Stimulated activated CD4-positive, alpha-beta T cell treated with anti-CD3 and anti-CD28 coated beads, Interleukin-1b, Interleukin-23, amount 100 ng/mL, for 4 hours (primary cell): ENCODE data around the gene PLEKHA5.
"Not testable (repeated sequence)": the region's sequence is repeated elsewhere in the genome, so short reads cannot be mapped to it uniquely, and the experiment has no call there.

Source experiments
- DNase-seq, 2 donors: peaks; one replicate each; pipeline ENCODE4 v3.0.0-alpha.2; 2020; ENCODE audit warnings: low read depth in 2 of 2

PLEKHA5 gene

DNA sequence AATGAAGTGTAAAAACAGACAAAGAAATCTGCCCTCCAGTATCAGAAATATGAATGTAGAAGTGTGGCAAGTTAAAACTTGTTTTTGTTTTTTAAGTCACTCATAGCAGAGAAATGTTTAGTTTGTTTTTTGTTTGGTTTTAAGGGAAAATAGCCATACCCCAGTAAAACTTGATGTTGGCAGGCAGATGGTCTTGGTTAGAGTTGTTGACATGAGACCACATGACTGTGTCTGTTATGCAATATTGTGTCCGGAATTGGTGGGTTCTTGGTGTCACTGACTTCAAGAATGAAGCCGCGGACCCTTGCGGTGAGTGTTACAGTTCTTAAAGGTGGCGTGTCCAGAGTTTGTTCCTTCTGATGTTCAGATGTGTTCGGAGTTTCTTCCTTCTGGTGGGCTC is 99.5 kb downstream of the PLEKHA5 start:
- not testable (repeated sequence) for DNase-seq

GRCh38 chr12:19230299-19230866 is 100.8 kb downstream of the PLEKHA5 start:
- DNase-seq = no peak

- no peak for DNase-seq
Observed at GRCh38 chr12:19230896-19231295, 101.4 kb downstream of the PLEKHA5 start.

DNA sequence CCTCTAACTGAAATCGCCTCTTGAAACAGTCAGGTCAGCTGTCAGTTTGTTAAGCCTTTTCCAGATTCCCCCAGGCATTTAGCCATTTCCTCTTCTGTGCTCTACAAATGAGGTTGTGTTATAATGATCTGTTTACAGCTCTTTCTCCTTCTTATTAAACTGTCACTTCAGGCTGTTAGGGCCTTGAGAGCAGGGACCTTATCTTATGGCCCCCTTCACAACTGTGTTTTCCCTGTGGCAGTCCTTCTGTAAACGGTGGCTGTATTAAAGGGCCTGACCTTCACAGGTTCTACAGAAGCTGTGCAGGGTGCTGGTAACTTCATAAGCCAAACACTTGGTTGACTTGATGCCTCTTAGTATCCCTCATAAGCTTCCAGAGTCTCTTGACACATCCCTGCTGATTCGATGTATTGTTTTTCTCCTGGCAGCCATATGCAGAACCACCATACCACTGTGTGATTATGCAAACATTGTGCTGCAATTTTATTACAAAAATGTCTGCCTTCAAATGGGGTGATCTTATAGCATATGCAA is 104.7 kb downstream of the PLEKHA5 start:
- DNase-seq = no peak

DNA sequence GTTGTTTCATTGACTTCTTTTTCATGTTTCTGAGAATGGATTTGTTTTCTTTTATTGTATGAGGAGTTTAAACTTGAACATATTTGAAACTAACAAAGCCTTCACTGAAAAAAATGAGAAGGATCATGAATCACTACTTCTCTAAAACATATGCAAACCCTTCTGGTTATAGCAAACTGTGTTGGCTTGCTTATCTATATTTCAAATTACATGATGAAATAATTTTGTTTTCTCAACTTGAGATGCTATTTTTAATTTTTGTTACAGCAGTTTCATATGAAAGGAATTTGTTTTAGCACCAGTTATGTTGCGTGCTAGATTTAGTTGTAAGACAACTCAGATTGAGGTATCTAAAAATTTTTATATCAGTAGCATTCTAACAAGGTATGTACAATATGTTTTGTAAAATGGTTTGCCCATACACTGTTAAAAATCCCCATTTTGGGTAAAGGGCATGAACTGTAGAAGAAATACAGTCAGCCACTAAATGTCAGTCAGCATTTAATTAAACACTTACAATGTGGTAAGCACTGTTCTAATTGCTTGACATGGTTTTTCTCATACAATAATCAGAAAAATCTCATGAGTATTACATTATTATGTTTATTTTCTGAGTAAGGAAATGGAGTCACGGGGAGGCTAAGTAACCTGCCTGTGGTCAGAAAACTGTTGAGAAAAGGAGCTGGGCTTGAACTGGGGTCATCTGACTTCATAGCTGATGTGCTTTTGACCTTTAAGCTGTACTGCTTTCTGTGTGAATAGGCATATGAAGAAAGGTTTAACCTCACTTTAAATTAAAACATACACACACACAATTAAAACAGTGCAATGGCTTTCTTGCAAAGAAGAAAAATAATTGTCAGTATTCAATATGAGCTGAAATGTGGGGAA is 105.7 kb downstream of the PLEKHA5 start:
- DNase-seq = no peak

GRCh38 chr12:19236656-19237055 is 107.1 kb downstream of the PLEKHA5 start:
- no peak for DNase-seq

- no peak for DNase-seq
Observed at GRCh38 chr12:19238540-19238939, 109.0 kb downstream of the PLEKHA5 start.

DNA sequence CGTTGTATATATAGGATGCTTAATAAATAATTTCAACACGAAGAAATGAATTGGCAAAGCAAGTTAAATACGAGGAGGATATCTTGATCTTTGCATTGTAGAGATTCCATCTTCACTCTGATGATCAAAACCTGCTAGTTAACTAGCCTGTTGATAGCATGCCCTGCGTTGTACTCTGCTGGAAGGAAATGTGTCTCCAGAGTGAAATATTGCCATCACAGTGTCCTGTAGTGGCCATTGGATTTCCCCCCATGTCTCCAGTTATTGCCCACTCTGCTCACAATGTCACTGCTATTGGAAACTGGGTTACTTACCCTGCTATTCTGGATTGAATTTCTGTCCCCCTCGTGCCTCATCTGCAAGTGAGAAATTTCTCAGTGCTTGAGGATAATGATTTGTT is 109.6 kb downstream of the PLEKHA5 start:
- DNase-seq = no peak

DNA sequence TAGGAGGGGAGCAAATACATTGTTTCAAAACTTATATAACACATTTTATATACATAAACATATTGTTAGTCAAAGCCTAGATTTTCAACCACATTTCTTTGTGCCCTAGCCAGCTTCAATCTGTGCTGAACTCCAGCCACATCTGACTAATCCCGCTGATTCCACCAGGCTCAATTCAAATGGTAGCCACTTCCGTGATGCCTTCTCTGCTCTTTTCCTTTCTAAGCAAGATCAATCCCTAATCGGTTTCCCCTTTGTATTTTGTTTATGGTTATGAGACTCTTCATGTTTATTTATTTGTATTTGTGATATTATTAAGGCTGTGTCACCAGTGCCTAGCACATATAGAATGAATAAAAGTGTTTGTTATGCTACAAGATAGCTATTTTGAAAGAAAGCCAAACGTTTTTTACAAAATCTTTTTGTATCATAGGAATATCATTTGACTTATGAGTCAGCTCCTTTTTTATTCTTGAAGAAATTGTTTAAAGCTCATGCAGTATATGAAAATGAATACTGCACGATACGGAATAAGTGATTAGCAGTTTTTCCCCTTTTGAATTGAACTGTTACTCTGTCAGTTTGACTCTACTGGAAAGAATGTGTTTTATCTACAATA is 110.2 kb downstream of the PLEKHA5 start:
- no peak for DNase-seq

GRCh38 chr12:19242581-19242980 is 113.0 kb downstream of the PLEKHA5 start:
- DNase-seq = no peak

- DNase-seq = no peak
Observed at GRCh38 chr12:19243551-19243950, 114.0 kb downstream of the PLEKHA5 start.

DNA sequence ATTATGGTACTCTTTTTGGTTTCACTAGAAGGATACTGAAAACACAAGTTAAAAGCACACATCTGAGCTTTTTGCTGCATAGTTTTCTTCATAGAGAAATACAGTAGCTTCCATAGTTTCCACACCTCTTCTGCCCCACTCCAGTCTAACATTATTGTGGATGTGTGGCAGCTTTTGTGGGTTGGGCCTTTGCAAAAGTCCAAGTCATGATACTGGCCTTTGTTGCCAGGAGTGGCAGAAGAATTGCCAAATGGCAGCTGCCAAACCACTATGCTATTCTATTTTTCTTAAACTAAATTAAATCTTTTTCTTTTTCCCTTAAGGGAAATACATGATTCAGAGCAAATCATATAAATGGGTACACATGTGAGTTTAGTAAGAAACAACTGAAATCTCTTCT is 114.8 kb downstream of the PLEKHA5 start:
- DNase-seq = no peak

DNA sequence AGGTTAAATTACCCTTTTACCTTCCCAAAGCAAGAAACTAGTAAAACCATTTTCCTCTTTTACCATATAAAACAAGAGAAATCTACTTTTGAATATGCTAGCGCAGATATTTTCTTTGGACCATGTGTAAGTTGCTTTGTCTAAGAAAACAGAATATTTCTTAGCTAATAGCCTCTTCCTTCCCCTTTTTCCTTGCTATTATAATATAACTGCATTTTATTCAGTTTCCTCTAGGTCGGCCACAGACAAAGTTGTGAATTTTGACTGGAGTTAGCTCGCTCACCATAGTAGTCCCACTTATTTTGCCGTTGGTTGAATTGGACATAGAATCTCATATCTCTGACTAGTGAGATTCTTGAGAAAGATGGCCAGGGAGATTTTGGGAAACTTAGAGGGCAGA is 115.6 kb downstream of the PLEKHA5 start:
- DNase-seq = no peak

DNA sequence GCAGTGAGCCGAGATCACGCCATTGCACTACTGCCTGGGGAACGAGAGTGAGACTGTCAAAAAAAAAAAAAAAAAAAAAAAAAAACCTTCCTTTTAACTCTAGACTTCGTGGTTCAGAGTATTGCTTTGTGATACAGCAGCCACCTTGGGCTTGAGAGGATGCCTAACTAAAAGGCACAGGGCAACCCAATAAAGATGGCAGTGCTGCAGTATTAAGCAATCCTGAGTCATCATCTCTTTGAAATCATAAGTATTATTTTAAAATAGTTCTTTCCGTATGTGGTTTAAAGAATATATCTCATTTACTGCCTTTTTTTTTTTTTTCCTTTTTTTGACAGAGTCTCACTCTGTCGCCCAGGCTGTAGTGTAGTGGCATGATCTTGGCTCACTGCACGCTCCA is 116.1 kb downstream of the PLEKHA5 start:
- no peak for DNase-seq

- no peak for DNase-seq
Observed at GRCh38 chr12:19246933-19247332, 117.4 kb downstream of the PLEKHA5 start.

- no peak for DNase-seq
Observed at GRCh38 chr12:19248929-19249602, 119.5 kb downstream of the PLEKHA5 start.

GRCh38 chr12:19251481-19252132 is 122.1 kb downstream of the PLEKHA5 start:
- no peak for DNase-seq

DNA sequence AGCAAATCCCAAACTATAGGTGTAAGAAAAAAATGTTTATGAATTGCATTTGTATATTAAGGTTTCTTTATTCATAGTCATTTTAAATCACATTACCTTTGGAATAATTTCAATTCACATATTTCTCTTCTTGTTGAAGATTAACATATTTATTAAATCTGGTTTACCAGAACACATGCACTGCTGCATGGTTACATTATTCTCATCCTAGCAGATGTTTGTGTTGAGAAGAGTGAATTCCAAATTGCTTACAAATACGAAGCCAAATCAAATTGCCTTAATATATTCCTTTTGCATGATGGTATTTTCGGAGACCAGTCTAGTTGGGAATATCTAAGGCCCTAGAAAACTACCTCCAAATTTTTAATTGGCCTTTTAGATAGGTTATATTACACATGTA is 130.6 kb downstream of the PLEKHA5 start:
- DNase-seq = no peak

GRCh38 chr12:19261773-19262172 is 132.2 kb downstream of the PLEKHA5 start:
- DNase-seq = no peak

- DNase-seq = no peak
Observed at GRCh38 chr12:19263672-19264071, 134.1 kb downstream of the PLEKHA5 start.

- peak in 1 of 2 donors; percentile 8 for DNase-seq
Observed at GRCh38 chr12:19273482-19274330, 144.2 kb downstream of the PLEKHA5 start.
